Osteoblast (primary cell): ENCODE results near the gene ADAMTS9. TPM values are rescaled to one million over a fixed set of nuclear protein-coding genes. Genes with fewer than 3 reads are reported as not detected.

Experiments
- DNase-seq: peaks from one replicate; pipeline ENCODE4 v3.0.0; 2011; ENCODE audit warnings: low spot score, mixed read lengths; ENCODE audit not compliant: insufficient read length; ENCODE audit errors: missing footprints
- H2AFZ ChIP-seq: 2 replicates; pipeline ENCODE4 v1.6.0; 2011; ENCODE audit warnings: mild to moderate bottlenecking, low read length
- H3K27ac ChIP-seq: 2 replicates; pipeline ENCODE4 v1.5.1; 2011; ENCODE audit warnings: mild to moderate bottlenecking, low read depth, low read length, moderate library complexity
- H3K27me3 ChIP-seq: 2 replicates; pipeline ENCODE4 v1.6.0; 2012; ENCODE audit warnings: mild to moderate bottlenecking, control low read depth, inconsistent platforms, low read length, moderate library complexity; ENCODE audit not compliant: insufficient read depth
- H3K36me3 ChIP-seq: 2 replicates; pipeline ENCODE4 v1.5.1; 2011; ENCODE audit warnings: mild to moderate bottlenecking, low read length, control low read depth, moderate library complexity; ENCODE audit not compliant: insufficient read depth
- H3K4me1 ChIP-seq: 2 replicates; pipeline ENCODE4 v1.5.1; 2011; ENCODE audit warnings: mild to moderate bottlenecking, low read length, control low read depth, moderate library complexity; ENCODE audit not compliant: insufficient read depth
- H3K4me2 ChIP-seq: 2 replicates; pipeline ENCODE4 v1.6.0; 2011; ENCODE audit warnings: mild to moderate bottlenecking, low read length; ENCODE audit not compliant: insufficient read depth
- H3K4me3 ChIP-seq: fragments of 200-600 bp; sonication (generic); 3 replicates; pipeline ENCODE4 v1.5.1; 2012; ENCODE audit warnings: mild to moderate bottlenecking, low read length, inconsistent platforms; ENCODE audit not compliant: insufficient read depth
- H3K79me2 ChIP-seq: 2 replicates; pipeline ENCODE4 v1.6.0; 2012; ENCODE audit warnings: mild to moderate bottlenecking, low read length, control low read depth, inconsistent platforms; ENCODE audit not compliant: insufficient read depth
- H3K9me3 ChIP-seq: 2 replicates; pipeline ENCODE4 v1.5.1; 2011; ENCODE audit warnings: low read depth, low read length, control low read depth
- H4K20me1 ChIP-seq: 2 replicates; pipeline ENCODE4 v1.6.0; 2012; ENCODE audit warnings: mild to moderate bottlenecking, low read length, control low read depth; ENCODE audit not compliant: insufficient read depth
- small RNA-seq: library from RNA; depleted of rRNA; stranded (forward); fragments of <200 nt; gene quantifications from one replicate; pipeline ENCODE3, GENCODE V24; 2012
- total RNA-seq: library from RNA; depleted of rRNA; stranded (reverse); fragments of >200 nt; gene quantifications from 2 replicates; pipeline ENCODE4 v1.2.3, GENCODE V29; 2012
- TF ChIP-seq, protein P1 (sequence below): IDR thresholded peaks from 2 replicates; pipeline ENCODE4 v1.5.1; 2011; ENCODE audit warnings: mild to moderate bottlenecking, low read depth, low read length, moderate library complexity; ENCODE audit errors: extremely low read depth

ADAMTS9 gene
- total RNA-seq, 1 donor: 4.0 TPM

DNA sequence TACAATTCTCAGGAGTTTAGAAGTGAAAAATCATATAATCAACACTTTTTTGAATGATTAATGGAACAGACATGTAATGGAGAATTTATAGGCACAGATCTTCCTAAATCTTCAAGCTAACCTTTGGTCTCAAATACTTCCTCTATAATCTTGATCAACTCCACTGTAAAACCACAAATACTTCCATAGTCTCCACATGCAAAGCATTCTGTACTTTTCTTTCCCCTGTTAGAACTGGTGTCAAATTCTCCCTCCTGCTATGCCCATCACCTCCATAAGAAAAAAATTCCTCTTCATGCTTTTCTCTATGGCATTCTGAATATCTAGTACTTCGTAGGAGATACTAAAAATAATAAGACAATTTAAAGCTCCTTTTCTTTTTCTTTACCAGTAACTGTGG lies 214.3 kb downstream of the ADAMTS9 start:
- H3K27ac ChIP-seq: no peak overlapping the region
- H2AFZ ChIP-seq: no peak overlapping the region
- H3K79me2 ChIP-seq: no peaks in the 10 kb centered on the region
- no peaks in the 10 kb centered on the region for H3K36me3 ChIP-seq
- no peak overlapping the region for H3K4me3 ChIP-seq
- H3K4me1 ChIP-seq: no peaks in the 10 kb centered on the region
- peaks cover 50% of the 10 kb centered on the region for H3K27me3 ChIP-seq
- H3K9me3 ChIP-seq: no peaks in the 10 kb centered on the region
- H3K4me2 ChIP-seq: no peak overlapping the region
- DNase-seq: no peak
- H4K20me1 ChIP-seq: no peaks in the 10 kb centered on the region
- TF ChIP-seq, protein P1, sequence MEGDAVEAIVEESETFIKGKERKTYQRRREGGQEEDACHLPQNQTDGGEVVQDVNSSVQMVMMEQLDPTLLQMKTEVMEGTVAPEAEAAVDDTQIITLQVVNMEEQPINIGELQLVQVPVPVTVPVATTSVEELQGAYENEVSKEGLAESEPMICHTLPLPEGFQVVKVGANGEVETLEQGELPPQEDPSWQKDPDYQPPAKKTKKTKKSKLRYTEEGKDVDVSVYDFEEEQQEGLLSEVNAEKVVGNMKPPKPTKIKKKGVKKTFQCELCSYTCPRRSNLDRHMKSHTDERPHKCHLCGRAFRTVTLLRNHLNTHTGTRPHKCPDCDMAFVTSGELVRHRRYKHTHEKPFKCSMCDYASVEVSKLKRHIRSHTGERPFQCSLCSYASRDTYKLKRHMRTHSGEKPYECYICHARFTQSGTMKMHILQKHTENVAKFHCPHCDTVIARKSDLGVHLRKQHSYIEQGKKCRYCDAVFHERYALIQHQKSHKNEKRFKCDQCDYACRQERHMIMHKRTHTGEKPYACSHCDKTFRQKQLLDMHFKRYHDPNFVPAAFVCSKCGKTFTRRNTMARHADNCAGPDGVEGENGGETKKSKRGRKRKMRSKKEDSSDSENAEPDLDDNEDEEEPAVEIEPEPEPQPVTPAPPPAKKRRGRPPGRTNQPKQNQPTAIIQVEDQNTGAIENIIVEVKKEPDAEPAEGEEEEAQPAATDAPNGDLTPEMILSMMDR: no peak

DNA sequence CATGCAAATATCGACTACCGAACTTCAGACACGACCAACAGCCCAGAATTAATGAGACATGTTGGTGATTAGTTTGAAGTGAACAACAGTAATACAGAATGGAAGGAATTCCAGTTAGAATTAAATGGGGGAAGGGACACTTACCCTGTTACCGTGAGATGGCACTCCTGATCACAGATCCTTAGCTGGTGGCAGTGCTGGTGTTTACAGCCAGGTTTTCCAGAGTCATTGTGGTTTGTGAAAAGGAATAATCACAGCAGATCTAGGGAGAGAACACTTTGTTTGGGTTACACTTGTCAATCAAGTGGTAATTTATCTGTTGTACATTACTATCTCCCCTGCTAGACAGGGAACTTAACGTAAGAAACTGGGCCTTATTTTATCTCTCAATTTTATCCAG lies 217.4 kb downstream of the ADAMTS9 start:
- Histone ChIP-seq H4K20me1 (no peaks in the 10 kb centered on the region), H3K4me1 (no peaks in the 10 kb centered on the region), H3K9me3 (no peaks in the 10 kb centered on the region), H3K79me2 (no peaks in the 10 kb centered on the region), H3K4me2 (no peak overlapping the region), H3K27me3 (peaks cover 72% of the 10 kb centered on the region), H3K4me3 (no peak overlapping the region), H2AFZ (no peak overlapping the region), H3K27ac (no peak overlapping the region), H3K36me3 (no peaks in the 10 kb centered on the region)
- TF ChIP-seq, protein P1: no peak
- DNase-seq: no peak

GRCh38 chr3:64467255-64467944 lies 220.4 kb downstream of the ADAMTS9 start:
- Histone ChIP-seq H3K27me3 (peaks cover 60% of the 10 kb centered on the region), H3K9me3 (no peaks in the 10 kb centered on the region), H2AFZ (no peak overlapping the region), H4K20me1 (no peaks in the 10 kb centered on the region), H3K79me2 (no peaks in the 10 kb centered on the region), H3K4me1 (peaks cover 8% of the 10 kb centered on the region), H3K4me2 (no peak overlapping the region), H3K4me3 (no peak overlapping the region), H3K27ac (no peak overlapping the region), H3K36me3 (no peaks in the 10 kb centered on the region)
- DNase-seq: no peak
- TF ChIP-seq, protein P1: no peak

Small RNAs within 50 kb of the gene (small RNA-seq; reads per million reads assigned to genes)
- not detected for gene RNU6-739P
